K562 (cell line): ENCODE results near the gene C1orf167. TPM values are rescaled to one million over a fixed set of nuclear protein-coding genes. Genes with fewer than 3 reads are reported as not detected.

Source experiments
- ATAC-seq: fragments of 200-7000 bp; cut with Tn5 transposase; 3 replicates; pipeline ENCODE4 v1.9.1; 2020; ENCODE audit warnings: moderate library complexity
- BruUV-seq: library from RNA; stranded (reverse); fragments of 400-500 nt; replicated peaks from 2 replicates; lab custom pipeline; 2021; lab: Mats Ljungman, UMichigan
- CTCF ChIA-PET: fragments of 300-600 bp; formaldehyde crosslinking; extraction: SDS; loops from one replicate; lab custom pipeline; 2021; ENCODE audit warnings: low intra/inter-chr PET ratio; lab: Yijun Ruan, JAX
- POLR2A ChIA-PET: fragments of 300-600, 350-650 bp; sonication (Branson Sonifier 250); formaldehyde crosslinking; extraction: SDS; loops from one replicate; lab custom pipeline; 2021; ENCODE audit warnings: antibody characterized with exemption, inconsistent platforms; lab: Yijun Ruan, JAX
- DNase-seq, 4 experiments: peaks; one replicate each; pipeline versions ENCODE4 v3.0.0 to v3.0.0-alpha.2; 2011 to 2018; ENCODE audit warnings: low spot score in 3 of 4, mixed read lengths in 3 of 4; ENCODE audit errors: extremely low read depth in 1 of 4
- FAIRE-seq: peaks from 2 replicates; lab custom pipeline; 2011; peaks lifted over from hg19 to GRCh38; lab: Jason Lieb, UNC
- H2AFZ ChIP-seq: 2 replicates; pipeline ENCODE4 v1.6.0; 2011; ENCODE audit warnings: low read depth, low read length, control low read depth, inconsistent platforms
- H3K27ac ChIP-seq: fragments of 200-600 bp; 3 replicates; pipeline ENCODE4 v1.8.0; 2011; ENCODE audit warnings: low read depth, mild to moderate bottlenecking, control low read depth, inconsistent platforms, low read length, moderate library complexity, mixed read lengths; ENCODE audit errors: extremely low read depth
- H3K27me3 ChIP-seq, 2 experiments: fragments of 300-600 bp in 1 of 2; 2 replicates in 1 of 2; 3 replicates in 1 of 2; pipeline versions ENCODE4 v1.6.0 to v1.8.0; 2011; ENCODE audit warnings: inconsistent platforms in 2 of 2, low read length in 2 of 2, mild to moderate bottlenecking in 1 of 2, mixed read lengths in 1 of 2, moderate library complexity in 1 of 2; ENCODE audit not compliant: control insufficient read depth in 2 of 2, insufficient read depth in 2 of 2
- H3K36me3 ChIP-seq: fragments of 300-600 bp; 3 replicates; pipeline ENCODE4 v1.8.0; 2011; ENCODE audit warnings: mild to moderate bottlenecking, low read length, inconsistent platforms; ENCODE audit not compliant: control insufficient read depth, insufficient read depth
- H3K4me1 ChIP-seq, 2 experiments: fragments of 200-600 bp in 1 of 2; replicated peaks in 1 of 2; 2 replicates in 1 of 2; 3 replicates in 1 of 2; pipeline versions ENCODE4 v1.5.1 to v1.8.0; 2011; ENCODE audit warnings: inconsistent platforms in 2 of 2, low read length in 2 of 2, mild to moderate bottlenecking in 1 of 2, mixed read lengths in 1 of 2, moderate library complexity in 1 of 2; ENCODE audit not compliant: control insufficient read depth in 2 of 2, insufficient read depth in 2 of 2
- H3K4me2 ChIP-seq: 2 replicates; pipeline ENCODE4 v1.6.1; 2011; ENCODE audit warnings: low read length, control low read depth, inconsistent platforms, mixed read lengths; ENCODE audit not compliant: insufficient read depth
- H3K4me3 ChIP-seq: fragments of 200-600 bp; sonication (generic), shearing (Covaris generic); 2 replicates; pipeline ENCODE4 v1.5.1; 2016; ENCODE audit warnings: control low read depth, inconsistent platforms
- H3K79me2 ChIP-seq: fragments of 200-600 bp; 3 replicates; pipeline ENCODE4 v1.8.0; 2011; ENCODE audit warnings: low read length, inconsistent platforms; ENCODE audit not compliant: control insufficient read depth, insufficient read depth
- H3K9ac ChIP-seq, 2 experiments: 2 replicates each; pipeline versions ENCODE4 v1.6.0 to v1.6.1; 2011; ENCODE audit warnings: low read depth in 2 of 2, low read length in 2 of 2, control low read depth in 1 of 2, inconsistent platforms in 1 of 2, mild to moderate bottlenecking in 1 of 2, mixed read lengths in 1 of 2; ENCODE audit not compliant: insufficient read depth in 1 of 2
- H3K9me1 ChIP-seq: one replicate; pipeline ENCODE4 v1.6.0; 2011; ENCODE audit warnings: inconsistent platforms, mild to moderate bottlenecking, low read length, moderate library complexity; ENCODE audit not compliant: control insufficient read depth, insufficient read depth
- H3K9me3 ChIP-seq: replicated peaks from 2 replicates; pipeline ENCODE4 v1.5.1; 2011; ENCODE audit warnings: low read depth, low read length, inconsistent platforms; ENCODE audit not compliant: control insufficient read depth, insufficient read depth
- H4K20me1 ChIP-seq: replicated peaks from 2 replicates; pipeline ENCODE4 v1.6.1; 2011; ENCODE audit warnings: low read length, inconsistent platforms, mixed read lengths; ENCODE audit not compliant: control insufficient read depth, insufficient read depth
- CHAMP1 ChIP-seq: fragments of 450-650 bp; IDR thresholded peaks from 2 replicates; pipeline ENCODE4 v1.6.1; 2016; ENCODE audit warnings: mild to moderate bottlenecking
- E2F1 ChIP-seq: sonication (generic); formaldehyde crosslinking; IDR thresholded peaks from 2 replicates; pipeline ENCODE4 v1.8.1; 2023; ENCODE audit warnings: mild to moderate bottlenecking, missing genetic modification reagents, moderate library complexity
- FOXK1 ChIP-seq: sonication (generic); formaldehyde crosslinking; IDR thresholded peaks from 2 replicates; pipeline ENCODE4 v1.8.0; 2022; ENCODE audit warnings: missing genetic modification reagents, mild to moderate bottlenecking, borderline replicate concordance
- FOXP1 ChIP-seq: sonication (generic); formaldehyde crosslinking; IDR thresholded peaks from 2 replicates; pipeline ENCODE4 v1.8.0; 2022; ENCODE audit warnings: mild to moderate bottlenecking, missing genetic modification reagents
- MAX ChIP-seq: sonication (generic); formaldehyde crosslinking; IDR thresholded peaks from 2 replicates; pipeline ENCODE4 v1.9.0; 2022; ENCODE audit warnings: mild to moderate bottlenecking, missing genetic modification reagents
- MED1 ChIP-seq: sonication (generic); formaldehyde crosslinking; IDR thresholded peaks from 2 replicates; pipeline ENCODE4 v1.8.1; 2023; ENCODE audit warnings: missing genetic modification reagents, borderline replicate concordance
- MYBL2 ChIP-seq, 2 experiments: fragments of 450-650 bp in 1 of 2; sonication (generic) in 1 of 2; formaldehyde crosslinking in 1 of 2; IDR thresholded peaks; 2 replicates each; pipeline versions ENCODE4 v1.6.1 to v1.8.1; 2017 to 2022; ENCODE audit warnings: borderline replicate concordance in 1 of 2, inconsistent platforms in 1 of 2, low read depth in 1 of 2, mild to moderate bottlenecking in 1 of 2, missing genetic modification reagents in 1 of 2, moderate library complexity in 1 of 2
- RAD21 ChIP-seq, 2 experiments: fragments of 250-450 bp in 1 of 2; fragments of 450-650 bp in 1 of 2; sonication (Bioruptor Pico) in 1 of 2; formaldehyde crosslinking in 1 of 2; IDR thresholded peaks in 1 of 2; conservative IDR thresholded peaks in 1 of 2; 2 replicates each; pipeline versions ENCODE4 v1.4.0 to v1.8.0; 2020 to 2022; ENCODE audit warnings: mild to moderate bottlenecking in 2 of 2, moderate library complexity in 1 of 2
- THRB ChIP-seq: fragments of 450-650 bp; formaldehyde crosslinking; conservative IDR thresholded peaks from 2 replicates; pipeline ENCODE4 v1.4.0; 2022; ENCODE audit warnings: mild to moderate bottlenecking, missing genetic modification characterization
- ZC3H4 ChIP-seq: sonication (generic); formaldehyde crosslinking; IDR thresholded peaks from 2 replicates; pipeline ENCODE4 v1.9.0; 2021; ENCODE audit warnings: missing genetic modification reagents, borderline replicate concordance
- WGBS: fragments of 100-300 bp; shearing (Covaris generic); methylation state at CpG from one replicate; pipeline ENCODE4 v1.1.6; 2016; ENCODE audit warnings: low coverage, mixed read lengths; ENCODE audit not compliant: insufficient coverage; ENCODE audit errors: missing lambda C conversion rate; 5-methylcytosine and 5-hydroxymethylcytosine counted together
- in situ Hi-C: fragments of 300-500 bp; cut with MboI; formaldehyde crosslinking; loops from 4 replicates; pipeline ENCODE4 v1.15.0; 2018; ENCODE audit warnings: inconsistent platforms, mixed read lengths
- intact Hi-C: fragments of 100-400 bp; cut with micrococcal nuclease; formaldehyde crosslinking; loops from 2 replicates; pipeline ENCODE4 v1.14.2; 2022
- polyA plus RNA-seq, 8 experiments: library from polyadenylated mRNA; depleted of rRNA in 4 of 8; stranded (reverse) in 5 of 8; unstranded in 3 of 8; fragments of >200 nt; fragmentation: Nextera tagmentation in 2 of 8; fragmentation: Illumina TruSeq in 1 of 8; extraction: Ambion mirVana in 2 of 8; extraction: Trizol in 1 of 8; gene quantifications; 2 replicates each; pipeline versions ENCODE4 v1.2.1 to v1.2.3, GENCODE V29; 2011 to 2014; ENCODE audit warnings: inconsistent platforms in 1 of 8, missing spikeins in 1 of 8
- total RNA-seq, 7 experiments: library from RNA; depleted of rRNA in 6 of 7; stranded (reverse); fragments of >200 nt in 6 of 7; fragmentation: Illumina TruSeq in 2 of 7; extraction: Trizol in 2 of 7; gene quantifications; 2 replicates each; pipeline versions ENCODE4 v1.2.1 to v1.2.3, GENCODE V29; 2011 to 2021; ENCODE audit warnings: low replicate concordance in 1 of 7
- TF ChIP-seq, protein P1 (sequence below), 3 experiments: fragments of 200-800 bp in 1 of 3; sonication (Bioruptor generic) in 1 of 3; sonication (generic) in 1 of 3; formaldehyde crosslinking in 1 of 3; IDR thresholded peaks; 2 replicates each; pipeline versions ENCODE4 v1.6.1 to v1.8.0; 2016 to 2022; ENCODE audit warnings: mild to moderate bottlenecking in 2 of 3, missing compliant biosample characterization in 2 of 3, missing genetic modification characterization in 2 of 3, missing genetic modification reagents in 1 of 3

The C1orf167 gene
- total and polyA plus RNA-seq, 9 of the 15 experiments (the other 6 are each of a cell fraction or from before 2014, with no cell fraction given), result 0.22 to 0.86 (median 0.31) TPM; not detected in 2

DNA sequence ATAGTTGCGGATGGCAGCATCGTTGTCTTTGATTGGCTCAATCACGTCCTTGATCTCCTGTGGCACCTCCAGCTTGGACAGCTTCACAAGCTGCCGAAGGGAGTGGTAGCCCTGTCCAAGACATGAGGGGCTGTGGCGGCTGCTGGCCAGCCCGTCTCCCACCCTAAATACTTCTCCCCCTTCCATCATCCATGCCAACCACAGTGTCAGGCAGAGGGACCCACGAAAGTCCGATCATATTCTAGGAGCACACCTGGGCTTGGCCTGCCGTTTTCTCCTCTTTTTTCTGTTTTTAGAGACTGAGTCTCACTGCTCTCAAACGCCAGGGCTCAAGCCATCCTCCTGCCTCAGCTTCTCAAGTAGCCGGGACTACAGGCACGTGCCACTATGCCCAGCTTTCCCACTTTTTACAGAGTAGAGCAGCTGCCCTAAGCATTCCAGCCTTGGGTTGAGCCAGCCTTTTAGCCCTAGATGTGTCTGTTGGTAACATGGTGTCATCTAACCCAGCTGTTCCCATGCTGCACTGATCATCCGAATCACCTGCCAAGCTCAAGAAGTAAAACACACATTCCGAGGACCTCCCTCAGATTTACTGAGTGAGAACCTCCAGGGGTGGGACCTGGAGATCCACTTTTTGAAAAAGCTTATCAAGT lies 33.4 kb downstream of the C1orf167 start:
- Histone ChIP-seq H3K27ac (peak overlapping the region; percentile 100), H3K79me2 (peaks cover 43% of the 10 kb centered on the region), H3K9me1 (no peaks in the 10 kb centered on the region), H3K27me3 (no peaks in the 10 kb centered on the region), H3K4me2 (peak overlapping the region; percentile 81), H3K9ac (peak overlapping the region; percentile 52 to 80), H3K4me1 (peaks cover 78 to 84% of the 10 kb centered on the region in 2 experiments), H3K4me3 (0 out of 2 replicates have a peak overlapping the region, but pooled peaks have one; percentile 7), H3K36me3 (peaks cover 82% of the 10 kb centered on the region), H2AFZ (no peak overlapping the region), H3K9me3 (no peaks in the 10 kb centered on the region), H4K20me1 (no peaks in the 10 kb centered on the region)
- intact Hi-C loops (loop anchor here (5.0 kb wide), 1 partner anchor 58 kb away; the partner anchor contains the start of gene AGTRAP), in situ Hi-C loops (no loop called here)
- ChIA-PET POLR2A (interaction anchor here (0.6 to 10.5 kb wide), 12 partner anchors 8 to 1807 kb away, joined by 3 to 115 read pairs (median 4); partner anchors contain the start of genes C1orf167, CLCN6, FBXO6 and MTHFR), CTCF (interaction anchor here (0.6 kb wide), 1 partner anchor 1916 kb away, joined by 3 read pairs; no protein-coding TSS in a partner anchor)
- DNase-seq (peak in 1 of 4 experiments; percentile 20), ATAC-seq (no peak), FAIRE-seq (no peak)
- BruUV-seq, result no TSS peak
- WGBS, result 82% methylated on average over 14 of the region's 14 CpGs
- TF ChIP-seq, protein P1, sequence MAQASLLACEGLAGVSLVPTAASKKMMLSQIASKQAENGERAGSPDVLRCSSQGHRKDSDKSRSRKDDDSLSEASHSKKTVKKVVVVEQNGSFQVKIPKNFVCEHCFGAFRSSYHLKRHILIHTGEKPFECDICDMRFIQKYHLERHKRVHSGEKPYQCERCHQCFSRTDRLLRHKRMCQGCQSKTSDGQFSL (CRISPR knock-in tag; IDR thresholded peaks at IDR 0.05), result no peak
- TF ChIP-seq, protein P1 (tag; IDR thresholded peaks at IDR 0.05), result 0 out of 4 replicates have a peak, but pooled peaks of 1 of the 2 experiments have one; percentile 36
- peak; percentile 47; the same call in 1 of the 2 replicates for TF ChIP-seq ZC3H4 (CRISPR knock-in tag)
- 0 out of 2 replicates have a peak, but pooled peaks have one; percentile 14 for TF ChIP-seq MAX
- TF ChIP-seq RAD21 (CRISPR knock-in tag; conservative IDR thresholded peaks at IDR 0.05 in 1 of 2, IDR thresholded peaks at IDR 0.05 in 1 of 2), result no peak
- 0 out of 2 replicates have a peak, but pooled peaks have one; percentile 35 for TF ChIP-seq E2F1
- TF ChIP-seq MYBL2 (IDR thresholded peaks at IDR 0.05; ENCODE audit: low read depth), result no peak
- TF ChIP-seq MYBL2 (CRISPR knock-in tag; IDR thresholded peaks at IDR 0.05; ENCODE audit: borderline replicate concordance), result peak; percentile 56; the same call in 1 of the 2 replicates
- 0 out of 2 replicates have a peak, but pooled peaks have one; percentile 52 for TF ChIP-seq FOXP1 (CRISPR knock-in tag)
- 0 out of 2 replicates have a peak, but pooled peaks have one; percentile 55 for TF ChIP-seq MED1 (CRISPR knock-in tag)
- TF ChIP-seq THRB (CRISPR knock-in tag), result no peak
- TF ChIP-seq CHAMP1, result no peak
- 0 out of 2 replicates have a peak, but pooled peaks have one; percentile 63 for TF ChIP-seq FOXK1 (CRISPR knock-in tag)
